ENCODE results near the gene RABGAP1L.
A peak's percentile ranks its signal among the peaks of the same experiment; 100 is the strongest.

RABGAP1L gene

DNA sequence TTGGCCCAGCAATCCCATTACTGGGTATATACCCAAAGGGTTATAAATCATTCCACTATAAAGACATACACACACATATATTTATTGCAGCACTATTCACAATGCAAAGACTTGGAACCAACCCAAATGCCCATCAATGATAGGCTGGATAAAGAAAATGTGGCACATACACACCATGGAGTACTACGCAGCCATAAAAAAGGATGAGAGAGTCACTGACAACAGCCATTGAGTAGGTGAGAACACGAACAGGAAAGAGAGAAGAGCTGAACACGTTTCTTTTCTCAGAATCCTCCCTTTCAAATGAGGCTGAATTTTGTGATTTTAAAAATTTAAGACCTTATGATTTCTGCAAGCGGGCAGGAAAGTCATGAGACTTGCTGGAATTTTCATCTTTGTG is 10.1 kb upstream of the RABGAP1L start:
- H3K27ac ChIP-seq, result no peak overlapping the region
- DNase-seq (ENCODE audit: low read depth, low spot score), result no peak
- no peaks in the 10 kb centered on the region for H3K9me3 ChIP-seq (ENCODE audit: low read depth, low read length)
- no peaks in the 10 kb centered on the region for H3K36me3 ChIP-seq (ENCODE audit: insufficient read depth, low read length)
- H3K9ac ChIP-seq (ENCODE audit: insufficient read length), result no peak overlapping the region
- no peak for TF ChIP-seq FOXP2 (optimal IDR thresholded peaks at IDR 0.05; ENCODE audit: control extremely low read depth, extremely low read length, insufficient read depth)
- TF ChIP-seq POLR2AphosphoS5 (IDR thresholded peaks at IDR 0.05; ENCODE audit: borderline replicate concordance, low read depth, low read length), result no peak
- no peak for TF ChIP-seq EZH2 (IDR thresholded peaks at IDR 0.05)
- no peak overlapping the region for H3K4me3 ChIP-seq

DNA sequence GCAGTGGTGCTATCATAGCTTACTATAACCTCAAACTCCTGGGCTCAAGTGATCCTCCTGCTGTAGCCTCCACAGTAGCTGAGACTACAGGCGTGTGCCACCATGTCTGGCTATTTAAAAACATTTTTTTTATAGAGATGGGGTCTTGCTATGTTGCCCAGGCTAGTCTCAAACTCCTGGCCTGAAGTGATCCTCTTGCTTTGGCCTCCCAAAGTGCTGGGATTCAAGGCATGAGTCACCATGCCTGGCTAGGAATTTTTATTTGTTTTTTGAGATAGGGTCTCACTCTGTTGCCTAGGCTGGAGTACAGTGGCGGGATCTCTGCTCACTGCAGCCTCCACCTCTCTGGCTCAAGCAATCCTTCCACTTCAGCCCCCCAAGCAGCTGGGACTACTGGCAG is 8.8 kb upstream of the RABGAP1L start:
- Histone ChIP-seq H3K4me3 (no peak overlapping the region), H3K9me3 (ENCODE audit: low read depth, low read length) (no peaks in the 10 kb centered on the region), H3K36me3 (ENCODE audit: insufficient read depth, low read length) (no peaks in the 10 kb centered on the region), H3K9ac (ENCODE audit: insufficient read length) (no peak overlapping the region), H3K27ac (no peak overlapping the region)
- no peak for DNase-seq (ENCODE audit: low read depth, low spot score)
- TF ChIP-seq EZH2 (IDR thresholded peaks at IDR 0.05), result no peak
- no peak for TF ChIP-seq POLR2AphosphoS5 (IDR thresholded peaks at IDR 0.05; ENCODE audit: borderline replicate concordance, low read depth, low read length)
- no peak for TF ChIP-seq FOXP2 (optimal IDR thresholded peaks at IDR 0.05; ENCODE audit: control extremely low read depth, extremely low read length, insufficient read depth)

DNA sequence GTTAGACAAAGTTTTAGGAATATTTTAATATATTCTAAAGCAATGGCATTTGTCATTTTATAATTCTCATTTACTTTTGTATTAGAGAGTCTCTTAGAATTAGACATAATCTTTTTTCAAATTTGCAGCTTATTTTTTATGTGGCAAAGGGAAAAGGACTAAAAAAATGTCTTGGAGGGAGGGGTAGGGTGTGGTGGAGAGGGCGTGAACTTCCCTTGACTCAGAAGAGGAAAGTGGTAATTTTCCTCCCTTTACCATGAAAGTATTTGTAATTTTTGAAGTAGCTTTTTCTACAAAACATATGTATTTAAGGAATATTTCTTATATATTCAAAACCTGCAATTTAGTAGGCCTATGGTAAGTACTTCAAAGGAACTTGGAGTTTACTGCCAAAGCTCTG is 6.9 kb upstream of the RABGAP1L start:
- H3K4me3 ChIP-seq, result no peak overlapping the region
- H3K9me3 ChIP-seq (ENCODE audit: low read depth, low read length), result no peaks in the 10 kb centered on the region
- TF ChIP-seq EZH2 (IDR thresholded peaks at IDR 0.05) (no peak), POLR2AphosphoS5 (IDR thresholded peaks at IDR 0.05; ENCODE audit: borderline replicate concordance, low read depth, low read length) (no peak), FOXP2 (optimal IDR thresholded peaks at IDR 0.05; ENCODE audit: control extremely low read depth, extremely low read length, insufficient read depth) (no peak)
- no peak overlapping the region for H3K27ac ChIP-seq
- H3K9ac ChIP-seq (ENCODE audit: insufficient read length), result no peak overlapping the region
- H3K36me3 ChIP-seq (ENCODE audit: insufficient read depth, low read length), result no peaks in the 10 kb centered on the region
- no peak for DNase-seq (ENCODE audit: low read depth, low spot score)

DNA sequence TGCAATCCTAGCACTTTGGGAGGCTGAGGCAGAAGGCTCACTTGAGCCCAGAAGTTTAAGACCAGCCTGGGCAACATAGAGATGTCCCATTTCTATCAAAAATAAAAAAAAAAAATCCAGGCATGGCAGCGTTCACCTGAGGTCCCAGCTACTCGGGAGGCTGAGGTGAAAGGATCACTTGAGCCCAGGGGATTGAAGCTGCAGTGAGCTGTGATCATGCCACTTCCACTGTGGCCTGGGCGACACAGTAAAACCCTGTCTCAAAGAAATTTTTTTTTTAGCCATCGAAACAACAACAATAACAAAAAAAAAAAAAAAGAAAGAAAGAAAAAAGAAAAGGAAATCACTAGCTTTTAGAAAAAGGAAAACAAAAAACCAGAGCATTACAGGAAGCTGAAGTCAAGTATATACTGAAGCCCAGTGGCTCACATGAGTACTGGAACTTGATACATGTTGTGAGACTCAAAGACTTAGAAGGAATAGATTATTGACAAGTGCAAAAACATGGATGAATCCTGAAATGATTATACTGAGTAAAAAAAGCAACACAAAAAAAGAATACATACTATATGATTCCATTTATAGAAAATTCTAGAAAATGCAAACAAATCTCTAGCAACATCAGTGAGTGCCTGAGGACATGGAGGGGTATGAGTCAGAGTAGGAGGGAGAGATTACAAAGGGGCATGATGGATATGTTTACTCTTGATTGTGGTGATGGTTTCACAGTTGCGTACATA is 6.1 kb upstream of the RABGAP1L start:
- H3K36me3 ChIP-seq (ENCODE audit: insufficient read depth, low read length), result no peaks in the 10 kb centered on the region
- TF ChIP-seq POLR2AphosphoS5 (IDR thresholded peaks at IDR 0.05; ENCODE audit: borderline replicate concordance, low read depth, low read length) (no peak), EZH2 (IDR thresholded peaks at IDR 0.05) (no peak), FOXP2 (optimal IDR thresholded peaks at IDR 0.05; ENCODE audit: control extremely low read depth, extremely low read length, insufficient read depth) (no peak)
- no peaks in the 10 kb centered on the region for H3K9me3 ChIP-seq (ENCODE audit: low read depth, low read length)
- H3K4me3 ChIP-seq, result no peak overlapping the region
- H3K27ac ChIP-seq, result no peak overlapping the region
- no peak for DNase-seq (ENCODE audit: low read depth, low spot score)
- no peak overlapping the region for H3K9ac ChIP-seq (ENCODE audit: insufficient read length)

DNA sequence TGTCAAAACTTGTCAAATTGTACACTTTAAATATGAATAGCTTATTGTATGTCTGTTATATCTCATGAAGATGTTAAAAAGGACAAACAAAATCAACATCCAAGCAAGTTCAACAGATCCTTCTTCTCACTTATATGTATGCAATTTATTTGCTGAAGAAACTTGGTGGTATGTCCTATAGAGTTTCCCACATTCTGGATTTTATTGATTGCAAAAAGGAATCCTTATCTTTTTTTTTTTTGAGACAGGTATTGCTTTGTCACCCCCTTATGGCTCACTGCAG is 5.6 kb upstream of the RABGAP1L start:
- Histone ChIP-seq H3K9me3 (ENCODE audit: low read depth, low read length) (no peaks in the 10 kb centered on the region), H3K27ac (no peak overlapping the region), H3K4me3 (no peak overlapping the region), H3K36me3 (ENCODE audit: insufficient read depth, low read length) (no peaks in the 10 kb centered on the region), H3K9ac (ENCODE audit: insufficient read length) (no peak overlapping the region)
- TF ChIP-seq EZH2 (IDR thresholded peaks at IDR 0.05), result no peak
- no peak for TF ChIP-seq FOXP2 (optimal IDR thresholded peaks at IDR 0.05; ENCODE audit: control extremely low read depth, extremely low read length, insufficient read depth)
- no peak for TF ChIP-seq POLR2AphosphoS5 (IDR thresholded peaks at IDR 0.05; ENCODE audit: borderline replicate concordance, low read depth, low read length)
- no peak for DNase-seq (ENCODE audit: low read depth, low spot score)

DNA sequence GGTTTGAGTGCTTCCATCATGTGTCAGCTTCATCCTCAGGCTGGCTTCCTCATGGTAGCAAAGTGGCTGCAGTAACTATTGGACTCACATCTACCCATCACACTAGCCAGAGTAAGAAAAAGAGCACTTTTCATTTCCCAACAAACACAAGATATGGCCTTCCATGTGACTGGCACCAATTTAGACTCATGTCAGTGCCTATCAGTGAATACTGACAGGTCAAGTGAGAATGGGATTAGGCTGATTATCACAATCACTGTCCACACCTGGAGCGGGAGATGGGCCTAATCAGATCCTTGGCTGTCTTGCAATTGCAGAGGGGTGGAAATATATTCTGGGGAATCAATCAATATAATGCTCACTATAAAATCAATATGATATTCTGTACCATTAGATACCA is 2.9 kb upstream of the RABGAP1L start:
- Histone ChIP-seq H3K9ac (ENCODE audit: insufficient read length) (no peak overlapping the region), H3K36me3 (ENCODE audit: insufficient read depth, low read length) (no peaks in the 10 kb centered on the region), H3K4me3 (no peak overlapping the region), H3K9me3 (ENCODE audit: low read depth, low read length) (no peaks in the 10 kb centered on the region), H3K27ac (no peak overlapping the region)
- DNase-seq (ENCODE audit: low read depth, low spot score), result no peak
- no peak for TF ChIP-seq FOXP2 (optimal IDR thresholded peaks at IDR 0.05; ENCODE audit: control extremely low read depth, extremely low read length, insufficient read depth)
- no peak for TF ChIP-seq POLR2AphosphoS5 (IDR thresholded peaks at IDR 0.05; ENCODE audit: borderline replicate concordance, low read depth, low read length)
- no peak for TF ChIP-seq EZH2 (IDR thresholded peaks at IDR 0.05)

DNA sequence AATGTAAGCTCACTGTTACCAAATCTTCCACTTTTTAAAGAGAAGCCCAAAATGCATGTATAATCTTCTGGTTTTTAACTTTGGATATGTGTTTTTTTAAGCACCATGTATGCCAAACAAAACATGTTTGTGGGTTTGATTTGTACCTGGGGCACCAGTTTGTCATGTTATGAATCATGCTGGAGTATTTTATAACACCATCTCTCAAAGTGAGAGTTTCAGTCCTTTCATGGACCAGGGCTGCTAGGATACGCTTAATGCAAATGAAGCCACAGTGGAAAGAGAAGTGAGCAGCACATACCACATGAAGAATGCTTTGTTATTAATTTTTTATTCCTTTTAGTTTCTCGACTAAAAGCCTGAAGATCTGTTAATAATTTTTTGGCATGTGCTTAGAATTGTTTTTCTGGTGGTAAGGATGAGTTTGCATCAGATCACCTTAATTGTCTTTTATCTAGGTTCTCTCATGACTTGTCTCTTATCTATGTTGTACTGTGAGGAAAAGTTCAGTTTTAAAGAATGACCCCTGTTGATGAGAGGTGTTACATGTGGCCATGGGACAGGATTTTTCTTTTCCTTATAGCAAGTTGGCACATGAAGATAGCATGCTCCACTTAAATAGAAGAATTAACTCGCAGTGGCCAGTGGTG is 2.0 kb upstream of the RABGAP1L start:
- no peak overlapping the region for H3K4me3 ChIP-seq
- H3K9ac ChIP-seq (ENCODE audit: insufficient read length), result no peak overlapping the region
- no peaks in the 10 kb centered on the region for H3K36me3 ChIP-seq (ENCODE audit: insufficient read depth, low read length)
- DNase-seq (ENCODE audit: low read depth, low spot score), result no peak
- no peak overlapping the region for H3K27ac ChIP-seq
- H3K9me3 ChIP-seq (ENCODE audit: low read depth, low read length), result no peaks in the 10 kb centered on the region
- no peak for TF ChIP-seq FOXP2 (optimal IDR thresholded peaks at IDR 0.05; ENCODE audit: control extremely low read depth, extremely low read length, insufficient read depth)
- no peak for TF ChIP-seq EZH2 (IDR thresholded peaks at IDR 0.05)
- TF ChIP-seq POLR2AphosphoS5 (IDR thresholded peaks at IDR 0.05; ENCODE audit: borderline replicate concordance, low read depth, low read length), result no peak

DNA sequence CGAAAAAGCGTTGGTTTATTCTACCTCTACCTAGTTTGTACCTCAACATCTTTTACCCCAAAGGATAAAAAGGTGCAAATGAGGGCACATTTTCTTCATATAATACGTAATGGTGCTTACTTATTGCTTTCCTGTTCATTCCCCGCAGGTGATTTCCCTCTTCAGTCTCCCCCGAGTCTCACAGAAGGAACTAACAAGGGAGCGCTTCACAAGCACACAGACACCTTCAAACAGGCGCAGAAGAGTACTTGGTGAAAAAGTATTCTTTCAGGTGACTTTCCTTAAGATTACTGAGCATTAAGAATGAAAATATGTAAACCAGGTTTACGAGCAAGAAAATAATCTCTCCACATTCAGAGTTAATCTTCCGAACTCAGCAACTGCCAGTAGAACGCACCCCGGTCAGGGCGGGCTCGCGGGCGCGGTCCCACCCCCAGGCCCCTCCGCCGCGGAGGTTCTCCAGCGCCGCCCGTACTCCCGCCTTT is 511 bp upstream of the RABGAP1L start:
- peak overlapping the region; percentile 93 for H3K4me3 ChIP-seq
- no peak for DNase-seq (ENCODE audit: low read depth, low spot score)

More for the DNA sequence above, 511 bp upstream of the RABGAP1L start:
- peak overlapping the region; percentile 63; the same call in 1 of the 2 replicates for H3K27ac ChIP-seq
- TF ChIP-seq FOXP2 (optimal IDR thresholded peaks at IDR 0.05; ENCODE audit: control extremely low read depth, extremely low read length, insufficient read depth) (peak; percentile 32), EZH2 (IDR thresholded peaks at IDR 0.05) (no peak)
- peak overlapping the region; percentile 86 for H3K9ac ChIP-seq (ENCODE audit: insufficient read length)
- no peaks in the 10 kb centered on the region for H3K36me3 ChIP-seq (ENCODE audit: insufficient read depth, low read length)
- no peaks in the 10 kb centered on the region for H3K9me3 ChIP-seq (ENCODE audit: low read depth, low read length)
